Uterus (tissue), 2 donors: Measurements from ENCODE around the gene ZNF610.

Experiments used
- POLR2A ChIP-seq, 2 donors: fragments of 450-650 bp; IDR thresholded peaks; one replicate each; pipeline ENCODE4 v1.6.1; 2016; ENCODE audit warnings: antibody characterized with exemption in 2 of 2, mild to moderate bottlenecking in 1 of 2, moderate library complexity in 1 of 2
- TF ChIP-seq, protein P1 (sequence below), 4 experiments: fragments of 200-600 bp in 2 of 4; fragments of 450-650 bp in 2 of 4; sonication (generic) in 2 of 4; IDR thresholded peaks; one replicate each; pipeline ENCODE4 v1.5.1; 2016 to 2019; ENCODE audit warnings: antibody characterized with exemption in 4 of 4, mild to moderate bottlenecking in 2 of 4, moderate library complexity in 1 of 4

DNA sequence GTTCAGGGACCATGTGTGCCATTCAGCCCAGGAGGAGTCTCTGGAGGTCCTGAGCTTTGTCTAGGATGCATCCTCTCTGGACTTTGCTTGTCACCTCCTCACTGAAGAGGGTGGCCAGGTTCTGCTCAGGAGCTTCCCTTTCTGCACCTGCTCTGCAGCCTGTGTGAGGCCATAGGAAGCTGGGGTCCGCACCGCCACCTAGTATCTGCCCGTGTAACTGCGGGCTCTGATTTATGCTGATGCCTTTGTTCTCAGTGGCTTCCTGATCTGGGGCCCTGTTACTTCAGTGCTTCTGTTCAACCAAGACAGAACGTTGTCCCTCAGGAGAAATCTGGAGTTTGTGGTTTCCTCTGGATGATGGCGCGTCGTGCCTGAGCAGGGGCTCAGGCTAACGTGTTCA is 15.5 kb downstream of the ZNF610 start:
- TF ChIP-seq POLR2A (IDR thresholded peaks at IDR 0.05), result no peak
- TF ChIP-seq, protein P1, sequence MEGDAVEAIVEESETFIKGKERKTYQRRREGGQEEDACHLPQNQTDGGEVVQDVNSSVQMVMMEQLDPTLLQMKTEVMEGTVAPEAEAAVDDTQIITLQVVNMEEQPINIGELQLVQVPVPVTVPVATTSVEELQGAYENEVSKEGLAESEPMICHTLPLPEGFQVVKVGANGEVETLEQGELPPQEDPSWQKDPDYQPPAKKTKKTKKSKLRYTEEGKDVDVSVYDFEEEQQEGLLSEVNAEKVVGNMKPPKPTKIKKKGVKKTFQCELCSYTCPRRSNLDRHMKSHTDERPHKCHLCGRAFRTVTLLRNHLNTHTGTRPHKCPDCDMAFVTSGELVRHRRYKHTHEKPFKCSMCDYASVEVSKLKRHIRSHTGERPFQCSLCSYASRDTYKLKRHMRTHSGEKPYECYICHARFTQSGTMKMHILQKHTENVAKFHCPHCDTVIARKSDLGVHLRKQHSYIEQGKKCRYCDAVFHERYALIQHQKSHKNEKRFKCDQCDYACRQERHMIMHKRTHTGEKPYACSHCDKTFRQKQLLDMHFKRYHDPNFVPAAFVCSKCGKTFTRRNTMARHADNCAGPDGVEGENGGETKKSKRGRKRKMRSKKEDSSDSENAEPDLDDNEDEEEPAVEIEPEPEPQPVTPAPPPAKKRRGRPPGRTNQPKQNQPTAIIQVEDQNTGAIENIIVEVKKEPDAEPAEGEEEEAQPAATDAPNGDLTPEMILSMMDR (IDR thresholded peaks at IDR 0.05), result no peak
